ENCODE data around the gene GFY.
"Not testable (repeated sequence)": the region's sequence is repeated elsewhere in the genome, so short reads cannot be mapped to it uniquely, and the experiment has no call there.

Gene GFY

GRCh38 chr19:49447485-49448431, 22.6 kb downstream of the GFY start:
- no peak for FAIRE-seq

DNA sequence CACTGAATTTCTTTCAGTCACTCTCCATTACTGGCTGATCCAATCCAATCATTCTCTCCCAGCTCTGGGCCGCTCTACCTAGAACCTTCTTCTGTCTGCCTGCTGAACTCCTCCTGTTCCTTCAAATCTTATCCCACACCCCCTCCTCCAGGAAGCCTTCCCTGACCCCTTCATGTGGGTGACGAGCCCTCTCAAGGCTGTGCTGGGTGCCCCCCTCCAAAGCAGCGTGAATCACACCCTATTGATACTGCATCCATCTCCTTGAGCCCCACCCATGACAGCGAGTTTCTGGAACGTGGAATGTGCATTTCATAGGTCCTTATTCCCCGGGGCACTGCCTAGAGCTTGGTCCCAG, 23.2 kb downstream of the GFY start:
- no peak for FAIRE-seq

DNA sequence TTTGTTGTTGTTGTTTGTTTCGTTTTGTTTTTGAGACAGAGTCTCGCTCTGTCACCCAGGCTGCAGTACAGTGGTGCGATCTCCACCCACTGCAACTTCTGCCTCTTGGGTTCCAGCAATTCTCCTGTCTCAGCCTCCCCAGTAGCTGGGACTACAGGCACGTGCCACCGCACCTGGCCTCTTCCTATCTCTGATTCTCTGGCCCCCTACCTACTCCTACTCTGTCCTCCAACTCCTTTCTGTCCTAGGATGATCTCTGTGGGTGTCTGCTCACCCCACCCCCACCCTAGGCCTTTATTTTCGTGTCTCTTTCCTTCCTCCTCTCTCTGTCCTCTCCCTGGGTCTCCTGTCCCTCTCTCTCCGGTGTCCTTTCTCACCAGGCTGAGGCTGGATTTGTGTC, 25.2 kb downstream of the GFY start:
- no peak for FAIRE-seq

GRCh38 chr19:49451430-49452181, 26.4 kb downstream of the GFY start, which contains the start of gene PIH1D1:
Gene PIH1D1 (minus strand): TSS chr19:49451814. CDS start chr19:49451574, 240 bp downstream.
- peak; percentile 24 for FAIRE-seq

- FAIRE-seq = no peak
These were observed 28.0 kb downstream of the GFY start, which contains the start of gene ALDH16A1 for GRCh38 chr19:49453013-49453756. Gene ALDH16A1 (plus strand): TSS chr19:49453225. CDS start chr19:49453332, 107 bp downstream.

GRCh38 chr19:49453757-49454240, 28.6 kb downstream of the GFY start:
- FAIRE-seq = no peak

DNA sequence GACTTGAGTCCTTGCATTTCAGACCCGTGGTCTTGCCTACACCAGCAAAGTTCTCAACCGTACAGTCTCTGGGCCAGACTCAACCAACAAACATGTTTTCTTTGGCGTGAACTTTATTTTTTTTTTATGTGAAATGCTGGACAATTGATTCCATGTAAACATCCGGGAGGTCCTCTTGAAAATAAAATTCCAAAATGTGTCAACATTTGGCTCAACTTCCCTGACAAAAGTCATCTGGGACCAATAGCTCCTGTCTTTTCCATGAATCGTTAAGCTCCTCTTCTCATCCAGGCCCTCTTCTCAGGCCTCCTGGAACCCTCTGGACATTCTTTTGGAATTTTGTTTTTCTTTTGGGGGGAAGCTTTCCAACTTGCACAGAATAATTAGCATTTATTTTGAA, 30.6 kb downstream of the GFY start:
- no peak for FAIRE-seq

GRCh38 chr19:49456326-49456725, 31.1 kb downstream of the GFY start:
- FAIRE-seq = no peak

DNA sequence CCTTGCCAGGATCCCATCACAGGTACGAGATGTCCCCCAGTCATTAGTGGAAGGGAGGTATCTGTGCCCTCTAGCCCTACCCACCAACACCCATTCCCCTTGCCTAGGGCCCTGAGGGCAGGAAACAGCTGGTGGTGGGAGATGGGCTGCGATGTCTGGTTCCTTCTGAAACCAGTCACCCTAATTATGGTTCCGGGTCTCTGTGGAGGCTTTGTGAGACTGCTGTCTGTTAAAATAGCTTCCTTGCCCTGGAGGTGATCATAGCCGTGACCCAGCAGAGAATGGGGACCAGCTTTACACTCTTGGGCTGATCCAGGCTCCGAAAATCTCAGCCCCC, 33.3 kb downstream of the GFY start:
- no peak for FAIRE-seq

GRCh38 chr19:49459388-49459787, 34.2 kb downstream of the GFY start:
- no peak for FAIRE-seq

GRCh38 chr19:49461130-49461529, 35.9 kb downstream of the GFY start:
- not testable (repeated sequence) for FAIRE-seq

GRCh38 chr19:49461656-49462055, 36.5 kb downstream of the GFY start:
- FAIRE-seq = no peak

GRCh38 chr19:49462492-49462891, 37.3 kb downstream of the GFY start:
- FAIRE-seq = no peak

GRCh38 chr19:49463960-49464740, 39.0 kb downstream of the GFY start:
- FAIRE-seq = no peak

GRCh38 chr19:49465371-49465770, 40.2 kb downstream of the GFY start:
- no peak for FAIRE-seq

- no peak for FAIRE-seq
These were observed 43.0 kb downstream of the GFY start for GRCh38 chr19:49468199-49468598.

DNA sequence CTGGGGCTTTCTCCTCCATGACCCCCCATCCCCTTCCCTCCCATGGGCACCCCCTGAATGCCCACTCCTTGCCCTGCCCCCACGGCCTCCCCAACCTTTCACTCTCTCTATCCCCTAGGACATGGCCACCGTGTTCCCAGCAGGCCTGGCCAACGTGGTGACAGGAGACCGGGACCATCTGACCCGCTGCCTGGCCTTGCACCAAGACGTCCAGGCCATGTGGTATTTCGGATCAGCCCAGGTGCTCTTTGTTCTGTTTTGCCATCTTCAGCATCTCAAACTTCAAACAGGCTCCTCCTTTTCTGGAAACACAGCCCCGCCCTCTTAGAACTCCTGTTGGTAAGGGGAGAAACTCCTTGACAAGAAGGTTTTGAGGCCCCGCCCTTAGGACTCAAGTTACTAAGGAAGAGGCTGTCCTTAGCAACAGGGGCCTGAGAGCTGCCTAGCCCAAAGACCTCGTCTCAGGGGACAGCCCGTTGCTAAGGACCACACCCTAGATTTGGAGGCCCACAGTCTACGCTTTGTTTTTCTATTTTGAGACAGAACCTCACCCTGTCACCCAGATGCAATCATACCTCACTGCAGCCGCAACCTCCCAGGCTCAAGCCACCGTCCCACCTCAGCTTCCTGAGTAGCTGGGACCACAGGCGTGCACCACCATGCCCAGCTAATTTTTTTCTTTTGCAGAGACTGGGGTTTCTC, 43.7 kb downstream of the GFY start:
- no peak for FAIRE-seq

DNA sequence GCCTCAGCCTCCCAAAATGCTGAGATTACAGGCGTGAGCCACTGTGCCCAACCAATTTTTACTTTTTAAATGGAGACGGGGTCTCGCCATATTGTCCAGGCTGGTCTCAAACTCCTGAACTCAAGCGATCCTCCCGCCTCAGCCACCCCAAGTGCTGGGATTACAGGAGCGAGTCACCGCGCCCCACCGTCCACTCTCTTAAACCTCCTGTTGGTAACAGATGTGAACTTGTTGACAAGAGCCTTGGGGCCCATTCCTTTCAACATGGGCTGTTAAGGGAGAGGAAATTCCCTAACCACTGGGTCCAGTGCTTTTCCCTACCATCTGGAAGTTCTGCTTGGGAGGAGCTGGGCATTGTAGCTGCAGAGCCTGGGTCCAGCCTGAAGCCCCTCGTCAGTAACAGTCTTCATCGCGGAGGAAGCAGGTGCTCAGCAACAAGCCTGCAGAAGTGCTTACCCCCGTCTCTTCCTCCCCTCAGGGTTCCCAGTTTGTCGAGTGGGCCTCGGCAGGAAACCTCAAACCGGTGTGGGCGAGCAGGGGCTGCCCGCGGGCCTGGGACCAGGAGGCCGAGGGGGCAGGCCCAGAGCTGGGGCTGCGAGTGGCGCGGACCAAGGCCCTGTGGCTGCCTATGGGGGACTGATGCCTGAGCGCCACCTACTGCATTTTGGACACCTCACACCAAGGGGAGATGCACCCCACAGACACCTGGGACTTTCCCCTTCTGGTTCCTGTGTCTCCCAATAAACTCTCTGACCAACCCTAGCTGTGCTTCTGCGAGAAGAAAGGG, 44.8 kb downstream of the GFY start:
- FAIRE-seq = no peak

- no peak for FAIRE-seq
These were observed 45.4 kb downstream of the GFY start for GRCh38 chr19:49470615-49470978.

DNA sequence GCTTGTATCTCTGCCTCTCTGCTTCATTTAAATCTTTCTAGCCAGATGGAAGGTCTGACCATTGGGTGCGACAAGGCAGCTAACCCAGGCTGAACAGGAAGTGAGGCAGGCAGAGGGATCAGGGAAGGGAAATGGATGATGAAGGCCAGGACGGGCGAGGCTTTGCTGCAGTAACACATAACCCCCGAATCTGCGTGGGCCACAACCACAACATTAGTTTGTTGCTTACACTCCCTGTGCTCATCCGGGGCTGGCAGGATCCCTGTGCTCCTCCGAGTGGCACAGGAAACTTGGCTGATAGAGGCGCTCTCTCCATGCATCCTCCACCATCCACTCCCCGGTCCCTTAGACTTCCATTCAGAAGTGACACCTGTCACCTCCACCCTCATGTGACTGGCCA, 47.7 kb downstream of the GFY start:
- no peak for FAIRE-seq

DNA sequence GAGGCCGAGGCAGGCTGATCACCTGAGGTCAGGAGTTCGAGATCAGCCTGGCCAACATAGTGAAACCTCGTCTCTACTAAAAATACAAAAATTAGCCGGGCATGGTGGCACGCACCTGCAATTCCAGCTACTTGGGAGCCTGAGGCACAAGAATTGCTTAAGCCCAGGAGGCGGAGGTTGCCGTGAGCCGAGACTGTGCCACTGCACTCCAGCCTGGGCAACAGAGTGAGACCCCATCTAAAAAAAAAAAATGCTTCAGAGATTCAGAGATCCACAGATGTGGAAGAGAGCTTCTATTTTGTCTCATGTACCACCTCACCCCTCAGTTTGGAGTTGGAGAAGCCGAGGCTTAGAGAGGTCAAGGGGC, 48.3 kb downstream of the GFY start:
- FAIRE-seq = not testable (repeated sequence)

Data from colon (tissue), 2 donors.